HG02970 (cell line): ENCODE results near the gene KCNJ1.

Experiments
- ATAC-seq: cut with Tn5 transposase; IDR thresholded peaks from one replicate; pipeline ENCODE4 v1.9.1; 2021; ENCODE audit warnings: mild to moderate bottlenecking, moderate library complexity, moderate number of reproducible peaks; ENCODE audit not compliant: unreplicated experiment, low FRiP score

KCNJ1 gene

GRCh38 chr11:128827191-128827893 lies 39.8 kb downstream of the KCNJ1 start:
- ATAC-seq: no peak

- no peak for ATAC-seq
These were observed 41.9 kb downstream of the KCNJ1 start for GRCh38 chr11:128825050-128825784.

GRCh38 chr11:128824191-128825049 lies 42.7 kb downstream of the KCNJ1 start:
- ATAC-seq: no peak

GRCh38 chr11:128823753-128824152 lies 43.3 kb downstream of the KCNJ1 start:
- no peak for ATAC-seq

- no peak for ATAC-seq
These were observed 45.0 kb downstream of the KCNJ1 start for GRCh38 chr11:128822130-128822529.

GRCh38 chr11:128821556-128821955 lies 45.5 kb downstream of the KCNJ1 start:
- ATAC-seq: no peak

GRCh38 chr11:128819198-128819597 lies 47.9 kb downstream of the KCNJ1 start:
- ATAC-seq: no peak

GRCh38 chr11:128814856-128815705 lies 52.0 kb downstream of the KCNJ1 start:
- ATAC-seq: no peak

GRCh38 chr11:128813729-128814128 lies 53.4 kb downstream of the KCNJ1 start:
- no peak for ATAC-seq

GRCh38 chr11:128810784-128811514 lies 56.1 kb downstream of the KCNJ1 start:
- no peak for ATAC-seq

GRCh38 chr11:128809128-128809527 lies 58.0 kb downstream of the KCNJ1 start:
- ATAC-seq: no peak

GRCh38 chr11:128807909-128808308 lies 59.2 kb downstream of the KCNJ1 start:
- no peak for ATAC-seq

GRCh38 chr11:128806506-128807261 lies 60.4 kb downstream of the KCNJ1 start:
- ATAC-seq: no peak

GRCh38 chr11:128804481-128804880 lies 62.6 kb downstream of the KCNJ1 start:
- ATAC-seq: no peak

- ATAC-seq: no peak
These were observed 63.4 kb downstream of the KCNJ1 start for GRCh38 chr11:128803449-128804245.

- ATAC-seq: no peak
These were observed 64.1 kb downstream of the KCNJ1 start for GRCh38 chr11:128803011-128803410.

GRCh38 chr11:128802358-128802981 lies 64.6 kb downstream of the KCNJ1 start:
- no peak for ATAC-seq
